Adrenal gland (tissue), 12 donors: Measurements from ENCODE around the gene UST. TPM values are rescaled to one million over a fixed set of nuclear protein-coding genes. Genes with fewer than 3 reads are reported as not detected.

ENCODE experiments used
- DNase-seq, 7 donors: peaks; one replicate each; pipeline ENCODE4 v3.0.0-alpha.2; 2019 to 2020
- H3K27ac ChIP-seq, 5 donors: fragments of 200-600 bp; sonication (generic) in 4 of 5; 1 replicate in 3 of 5; 2 replicates in 2 of 5; pipeline versions ENCODE4 v1.5.1 to v1.8.0; 2016 to 2020; ENCODE audit warnings: mild to moderate bottlenecking in 1 of 5
- H3K27me3 ChIP-seq: fragments of 200-600 bp; 2 replicates; pipeline ENCODE4 v1.8.0; 2021
- H3K36me3 ChIP-seq, 2 donors: fragments of 200-600 bp; replicated peaks in 1 of 2; 1 replicate in 1 of 2; 2 replicates in 1 of 2; pipeline versions ENCODE4 v1.5.1 to v1.8.0; 2018 to 2022
- H3K4me1 ChIP-seq, 2 donors: fragments of 200-600 bp; replicated peaks in 1 of 2; 1 replicate in 1 of 2; 2 replicates in 1 of 2; pipeline versions ENCODE4 v1.5.1 to v1.8.0; 2018 to 2021
- H3K4me3 ChIP-seq, 4 donors: fragments of 200-600 bp; sonication (generic) in 3 of 4; one replicate each; pipeline ENCODE4 v1.5.1; 2016 to 2018
- H3K9me3 ChIP-seq, 3 donors: fragments of 200-600 bp; sonication (generic) in 1 of 3; replicated peaks in 1 of 3; 1 replicate in 2 of 3; 2 replicates in 1 of 3; pipeline versions ENCODE4 v1.5.1 to v1.8.0; 2016 to 2021
- POLR2A ChIP-seq, 2 donors: fragments of 450-650 bp; IDR thresholded peaks; one replicate each; pipeline ENCODE4 v1.6.1; 2017; ENCODE audit warnings: antibody characterized with exemption in 2 of 2, mild to moderate bottlenecking in 2 of 2, moderate library complexity in 1 of 2
- WGBS, 4 donors: extraction: QIAGEN DNeasy Blood & Tissue Kit in 2 of 4; methylation state at CpG; one replicate each; pipeline versions ENCODE4 v1.1.5 to v1.1.7; 2013 to 2017; 5-methylcytosine and 5-hydroxymethylcytosine counted together
- intact Hi-C, 2 donors: fragments of 100-400 bp; cut with DNase I; formaldehyde crosslinking; loops; one replicate each; pipeline versions ENCODE4 v1.14.1 to v1.15.0; 2022 to 2023
- polyA plus RNA-seq, 3 donors: library from polyadenylated mRNA; stranded (reverse); fragments of 200-250 nt in 2 of 3; fragments of 350-450 nt in 1 of 3; fragmentation: Illumina TruSeq in 1 of 3; extraction: RNeasy Lipid Tissue Mini Kit (QIAGEN cat#74804) in 1 of 3; gene quantifications; one replicate each; pipeline ENCODE4 v1.2.3, GENCODE V29; 2013 to 2014
- total RNA-seq, 9 donors: library from RNA; depleted of rRNA in 4 of 9; stranded (reverse); fragments of >200 nt in 4 of 9; fragments of 120-200 nt in 1 of 9; fragmentation: NEBNext Ultra II Directional in 1 of 9; extraction: Animal tissue kit (Norgen Biotek cat#: 25700) in 1 of 9; gene quantifications; one replicate each; pipeline versions ENCODE4 v1.1.0 to v1.2.4, GENCODE V29; 2013 to 2023
- TF ChIP-seq, protein P1 (sequence below), 6 experiments: fragments of 450-650 bp in 4 of 6; fragments of 200-600 bp in 2 of 6; sonication (generic) in 1 of 6; IDR thresholded peaks; 1 replicate in 5 of 6; 2 replicates in 1 of 6; pipeline versions ENCODE4 v1.5.1 to v1.8.0; 2016 to 2021; ENCODE audit warnings: antibody characterized with exemption in 6 of 6, mild to moderate bottlenecking in 2 of 6, moderate library complexity in 1 of 6
- donor health status: healthy with polysubstance abuse.
- donor health status: Bipolar disorder and iron deficiency.
- donor health status: DM: yes; HTN: yes; CAD: no.
- donor health status: DM: no; HTN: no; CAD: no.
- donor health status: DM: no; HTN: no; CAD: no.
- donor health status: DM: yes; HTN: yes; CAD: no.

Gene UST
- total and polyA plus RNA-seq, 12 donors: 5.9 to 37.4 (median 18.3) TPM

DNA sequence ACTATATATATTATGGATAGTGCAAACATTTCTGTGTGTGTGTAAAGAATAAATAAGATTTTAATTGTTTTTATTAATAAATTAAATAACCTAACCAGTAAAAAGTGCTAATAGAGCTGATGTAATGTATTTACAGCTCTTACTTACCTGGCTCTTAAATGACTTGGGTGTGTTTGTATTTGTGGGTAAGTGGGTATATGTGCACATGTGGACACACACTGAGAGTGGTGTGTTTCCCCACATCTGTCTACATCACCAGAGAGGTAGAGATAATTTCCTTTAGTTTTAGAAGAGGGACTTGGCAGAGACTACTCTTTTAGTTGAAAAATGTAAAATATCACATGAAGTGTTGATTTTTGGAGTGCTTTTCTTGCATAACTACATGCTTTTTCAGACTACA, 76.0 kb downstream of the UST start:
- Histone ChIP-seq H3K4me3 (no peak overlapping the region), H3K27me3 (no peaks in the 10 kb centered on the region), H3K9me3 (no peaks in the 10 kb centered on the region), H3K36me3 (no peaks in the 10 kb centered on the region), H3K27ac (no peak overlapping the region), H3K4me1 (no peaks in the 10 kb centered on the region)
- intact Hi-C loops: no loop called here
- no peak for DNase-seq
- TF ChIP-seq, protein P1, sequence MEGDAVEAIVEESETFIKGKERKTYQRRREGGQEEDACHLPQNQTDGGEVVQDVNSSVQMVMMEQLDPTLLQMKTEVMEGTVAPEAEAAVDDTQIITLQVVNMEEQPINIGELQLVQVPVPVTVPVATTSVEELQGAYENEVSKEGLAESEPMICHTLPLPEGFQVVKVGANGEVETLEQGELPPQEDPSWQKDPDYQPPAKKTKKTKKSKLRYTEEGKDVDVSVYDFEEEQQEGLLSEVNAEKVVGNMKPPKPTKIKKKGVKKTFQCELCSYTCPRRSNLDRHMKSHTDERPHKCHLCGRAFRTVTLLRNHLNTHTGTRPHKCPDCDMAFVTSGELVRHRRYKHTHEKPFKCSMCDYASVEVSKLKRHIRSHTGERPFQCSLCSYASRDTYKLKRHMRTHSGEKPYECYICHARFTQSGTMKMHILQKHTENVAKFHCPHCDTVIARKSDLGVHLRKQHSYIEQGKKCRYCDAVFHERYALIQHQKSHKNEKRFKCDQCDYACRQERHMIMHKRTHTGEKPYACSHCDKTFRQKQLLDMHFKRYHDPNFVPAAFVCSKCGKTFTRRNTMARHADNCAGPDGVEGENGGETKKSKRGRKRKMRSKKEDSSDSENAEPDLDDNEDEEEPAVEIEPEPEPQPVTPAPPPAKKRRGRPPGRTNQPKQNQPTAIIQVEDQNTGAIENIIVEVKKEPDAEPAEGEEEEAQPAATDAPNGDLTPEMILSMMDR (IDR thresholded peaks at IDR 0.05): no peak

DNA sequence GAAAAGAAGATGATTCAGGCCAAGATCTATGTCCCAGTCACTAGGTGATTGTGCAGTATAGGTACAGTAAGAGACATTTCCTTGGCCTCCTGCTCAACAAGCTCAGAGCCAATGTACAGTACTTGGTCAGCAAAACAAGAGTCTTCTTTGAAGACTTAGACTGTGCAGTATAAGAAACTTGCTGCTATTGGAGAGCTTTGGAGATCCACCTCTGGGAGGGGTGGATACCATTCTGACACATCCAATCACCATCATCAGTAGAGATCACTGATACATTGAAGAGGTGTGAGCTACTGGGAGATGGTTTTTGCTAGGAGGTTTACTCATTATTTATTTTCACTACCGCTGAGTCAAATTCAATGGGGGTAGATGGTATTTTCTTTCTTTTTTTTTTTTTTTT, 77.5 kb downstream of the UST start:
- WGBS, 4 donors: 95 to 100% (median 98%) methylated on average over 1 of the region's 1 CpG
- no peak for TF ChIP-seq POLR2A (IDR thresholded peaks at IDR 0.05)
- TF ChIP-seq, protein P1 (IDR thresholded peaks at IDR 0.05): no peak
- H3K36me3 ChIP-seq: no peaks in the 10 kb centered on the region
- no peaks in the 10 kb centered on the region for H3K4me1 ChIP-seq
- no peaks in the 10 kb centered on the region for H3K27me3 ChIP-seq
- intact Hi-C loops: no loop called here
- no peaks in the 10 kb centered on the region for H3K9me3 ChIP-seq
- no peak for DNase-seq
- H3K4me3 ChIP-seq: no peak overlapping the region
- no peak overlapping the region for H3K27ac ChIP-seq

DNA sequence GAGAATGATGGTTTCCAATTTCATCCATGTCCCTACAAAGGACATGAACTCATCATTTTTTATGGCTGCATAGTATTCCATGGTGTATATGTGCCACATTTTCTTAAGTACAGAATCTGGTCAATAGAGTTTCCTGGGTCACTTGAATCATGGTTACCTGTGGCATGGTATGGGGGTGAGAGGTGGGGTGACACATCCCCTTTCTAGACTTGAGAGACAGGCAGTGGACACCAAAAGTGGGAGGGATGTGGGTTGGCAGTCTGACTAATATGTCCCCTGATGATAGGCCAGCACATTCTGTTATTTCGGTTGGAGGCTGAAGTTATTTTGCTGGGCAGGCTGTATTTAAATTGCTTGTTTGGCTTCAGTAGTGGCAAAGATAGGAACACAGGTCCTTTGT, 78.1 kb downstream of the UST start:
- WGBS, 4 donors: 83 to 100% (median 91%) methylated on average over 1 of the region's 1 CpG
- Histone ChIP-seq H3K4me1 (no peaks in the 10 kb centered on the region), H3K27ac (no peak overlapping the region), H3K36me3 (no peaks in the 10 kb centered on the region), H3K27me3 (no peaks in the 10 kb centered on the region), H3K4me3 (no peak overlapping the region), H3K9me3 (no peaks in the 10 kb centered on the region)
- TF ChIP-seq, protein P1 (IDR thresholded peaks at IDR 0.05): no peak
- TF ChIP-seq POLR2A (IDR thresholded peaks at IDR 0.05): no peak
- intact Hi-C loops: no loop called here
- no peak for DNase-seq

DNA sequence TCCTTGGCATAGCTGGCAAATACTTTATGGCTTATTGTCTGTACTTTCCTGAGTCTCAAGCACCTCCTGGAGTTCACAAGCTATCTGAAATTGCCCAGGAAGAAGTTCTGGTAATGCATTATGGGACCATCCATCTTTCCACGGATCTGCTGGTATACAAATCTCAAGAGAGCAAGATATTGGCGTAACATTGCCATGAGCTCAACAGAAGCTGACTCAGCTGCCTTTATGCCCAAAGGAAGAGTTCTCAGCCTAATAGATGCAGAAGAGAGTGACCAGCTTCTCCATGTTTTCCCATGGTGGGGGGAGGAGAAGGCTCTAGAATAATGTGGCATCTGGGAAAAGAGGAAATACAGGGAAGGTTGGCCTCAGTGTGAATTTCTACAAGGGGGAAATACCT, 78.7 kb downstream of the UST start:
- H3K4me1 ChIP-seq: no peaks in the 10 kb centered on the region
- no peak overlapping the region for H3K4me3 ChIP-seq
- H3K27ac ChIP-seq: no peak overlapping the region
- no peaks in the 10 kb centered on the region for H3K9me3 ChIP-seq
- no peaks in the 10 kb centered on the region for H3K27me3 ChIP-seq
- intact Hi-C loops: no loop called here
- TF ChIP-seq POLR2A (IDR thresholded peaks at IDR 0.05): no peak
- TF ChIP-seq, protein P1 (IDR thresholded peaks at IDR 0.05): no peak
- H3K36me3 ChIP-seq: no peaks in the 10 kb centered on the region
- WGBS, 4 donors: 88 to 100% (median 94%) methylated on average over 2 of the region's 2 CpGs
- DNase-seq: no peak
